ENCODE data around the gene LRRC52. TPM values are rescaled to one million over a fixed set of nuclear protein-coding genes. Genes with fewer than 3 reads are reported as not detected.

The LRRC52 gene
- total and polyA plus RNA-seq, 2 of the 8 experiments (the other 6 are each of a cell fraction or from before 2014, with no cell fraction given), result 0.05 TPM; not detected in 1

- TF ChIP-seq KDM5A (IDR thresholded peaks at IDR 0.05; ENCODE audit: low read length), result no peak
- TF ChIP-seq RBBP5 (IDR thresholded peaks at IDR 0.05; ENCODE audit: borderline replicate concordance, low read depth, low read length), result no peak
- TF ChIP-seq E2F6 (IDR thresholded peaks at IDR 0.05), result no peak
- no peak for TF ChIP-seq ASH2L (IDR thresholded peaks at IDR 0.05; ENCODE audit: low read length)
- TF ChIP-seq NANOG (IDR thresholded peaks at IDR 0.05; ENCODE audit: insufficient read depth, low read depth, low read length, poor library complexity, severe bottlenecking), result no peak
Observed at GRCh38 chr1:165537356-165538109, 6.3 kb upstream of the LRRC52 start (continued).
